SH-SY5Y (cell line): Measurements from ENCODE around the gene ART3.

Source experiments
- GATA2 ChIP-seq: IDR thresholded peaks from 2 replicates; pipeline ENCODE4 v1.6.1; 2011; ENCODE audit warnings: mild to moderate bottlenecking, low read depth, low read length
- GATA3 ChIP-seq: IDR thresholded peaks from 2 replicates; pipeline ENCODE4 v1.6.1; 2011; ENCODE audit warnings: low read depth, mild to moderate bottlenecking, low read length, moderate library complexity

Gene ART3

DNA sequence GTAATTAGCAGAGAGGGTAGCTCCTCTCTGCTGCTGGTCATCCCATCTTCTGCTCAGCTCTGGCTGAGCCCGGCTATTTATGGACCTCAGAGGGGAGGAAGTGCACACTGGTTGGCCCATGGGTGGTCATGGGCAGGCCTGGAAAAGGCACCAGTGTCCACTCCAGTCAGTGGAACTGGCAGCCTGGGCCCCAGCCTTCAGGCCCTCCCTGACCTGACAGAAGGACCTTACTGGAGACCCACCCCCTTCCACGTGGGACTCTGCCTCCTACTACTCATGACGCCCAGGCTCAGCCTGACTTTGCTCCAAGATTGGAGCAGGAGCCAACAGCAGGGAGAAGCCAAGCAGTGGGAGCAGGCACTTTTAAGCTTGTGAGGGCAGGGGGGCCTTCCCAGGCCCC, 8.0 kb upstream of the ART3 start:
- TF ChIP-seq GATA2, result no peak
- no peak for TF ChIP-seq GATA3

DNA sequence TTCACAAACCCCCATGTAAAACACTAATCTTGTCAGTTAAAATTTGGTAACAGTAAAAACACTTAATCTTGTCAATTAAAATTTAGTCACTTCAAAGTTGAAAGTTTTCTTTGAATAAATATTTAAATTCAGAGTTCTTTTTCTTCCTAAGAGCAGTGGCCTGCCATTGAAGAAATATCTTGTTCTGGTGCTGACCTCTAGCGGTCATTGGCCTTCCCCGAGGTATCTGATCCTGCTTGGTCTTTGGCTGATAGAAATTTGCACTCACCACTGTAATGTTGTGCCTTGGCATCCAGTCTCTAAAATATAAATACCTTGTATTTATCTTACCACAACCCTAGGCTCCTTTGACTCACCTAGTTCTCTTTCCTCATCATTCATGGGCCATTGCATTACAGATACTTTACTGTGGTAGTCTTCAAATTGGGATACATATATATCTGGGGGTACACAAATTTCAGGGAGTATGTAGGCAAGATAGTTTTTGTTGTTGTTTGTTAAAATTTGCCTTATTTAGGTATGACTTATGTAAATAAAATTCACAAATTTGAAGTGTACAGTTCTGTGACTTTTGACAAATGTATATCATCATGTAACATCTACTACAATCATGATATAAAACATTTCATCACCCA, 6.7 kb upstream of the ART3 start:
- TF ChIP-seq GATA2 (no peak), GATA3 (no peak)

DNA sequence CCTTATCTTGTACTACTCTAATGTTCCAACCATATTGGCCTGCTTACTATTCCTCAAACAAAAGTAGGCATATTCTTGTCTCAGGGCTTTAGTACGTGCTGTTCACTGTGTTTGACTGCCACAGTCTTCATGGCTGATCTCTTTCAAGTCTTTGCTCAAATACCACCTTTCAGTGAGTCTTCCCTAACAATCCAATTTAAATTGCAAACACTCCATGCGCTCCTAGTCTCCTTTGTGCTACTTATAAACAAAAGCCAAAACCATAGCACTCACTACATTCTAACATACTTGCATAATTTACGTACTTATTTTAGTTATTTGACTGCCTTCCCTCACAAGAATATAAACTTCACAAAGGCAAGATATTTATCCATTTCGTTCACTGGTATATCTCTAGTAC, 1.7 kb upstream of the ART3 start:
- TF ChIP-seq GATA3, result no peak
- no peak for TF ChIP-seq GATA2

DNA sequence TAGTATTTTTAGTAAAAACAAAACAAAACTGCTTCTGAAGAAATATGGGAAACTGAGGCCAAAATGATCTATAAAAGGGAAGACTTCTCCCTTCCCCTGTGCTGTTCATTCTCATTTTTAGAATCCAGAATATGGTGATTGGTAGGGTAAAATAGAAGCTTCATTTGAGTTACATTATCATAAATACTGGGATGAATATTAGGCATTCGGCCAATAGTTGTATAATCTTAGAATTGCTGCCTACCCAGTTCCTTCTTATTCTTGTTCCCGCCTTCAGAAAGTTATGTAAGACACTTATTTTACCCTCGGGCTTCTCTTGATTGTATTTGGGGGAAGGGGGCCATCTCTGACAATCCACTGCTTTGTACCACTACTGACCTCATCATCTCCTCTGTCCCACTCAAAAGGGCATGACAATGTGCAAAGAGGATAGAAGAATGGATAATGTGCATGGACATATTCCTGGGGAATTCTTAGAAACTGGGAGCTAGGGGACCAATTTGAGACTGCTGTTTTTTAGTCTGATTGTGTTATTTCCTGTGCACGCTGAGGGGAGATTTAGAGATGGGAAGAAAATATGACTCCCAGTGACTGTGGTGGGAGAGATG, 588 bp downstream of the ART3 start:
- TF ChIP-seq GATA3 (no peak), GATA2 (no peak)

DNA sequence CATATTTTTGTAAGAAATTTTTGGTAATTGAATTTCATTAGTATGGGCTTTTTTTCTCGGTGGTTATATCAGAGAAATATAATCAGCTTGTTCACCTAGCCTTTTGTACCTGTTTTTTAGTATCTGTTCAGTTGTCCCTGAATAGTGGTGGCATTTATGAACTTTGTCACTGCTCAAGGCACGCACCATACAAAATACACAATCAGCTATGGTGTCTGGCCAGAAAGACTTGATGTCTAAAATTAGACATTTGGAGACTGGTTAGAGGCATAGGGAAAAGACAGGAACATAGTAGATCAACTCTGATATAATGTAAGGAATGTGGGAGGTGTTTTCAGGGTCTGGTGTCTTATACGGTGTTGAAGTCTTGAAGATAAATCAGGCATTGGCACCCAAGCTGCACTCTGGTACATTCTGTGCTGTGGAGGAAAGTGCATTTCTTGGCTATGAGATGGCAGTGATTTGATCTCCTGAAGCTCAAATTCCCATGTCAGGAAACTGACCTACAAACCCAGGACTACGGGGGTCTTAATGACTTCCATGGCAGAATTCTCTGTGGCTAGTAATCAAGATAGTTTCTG, 3.6 kb downstream of the ART3 start:
- TF ChIP-seq GATA2 (no peak), GATA3 (no peak)

DNA sequence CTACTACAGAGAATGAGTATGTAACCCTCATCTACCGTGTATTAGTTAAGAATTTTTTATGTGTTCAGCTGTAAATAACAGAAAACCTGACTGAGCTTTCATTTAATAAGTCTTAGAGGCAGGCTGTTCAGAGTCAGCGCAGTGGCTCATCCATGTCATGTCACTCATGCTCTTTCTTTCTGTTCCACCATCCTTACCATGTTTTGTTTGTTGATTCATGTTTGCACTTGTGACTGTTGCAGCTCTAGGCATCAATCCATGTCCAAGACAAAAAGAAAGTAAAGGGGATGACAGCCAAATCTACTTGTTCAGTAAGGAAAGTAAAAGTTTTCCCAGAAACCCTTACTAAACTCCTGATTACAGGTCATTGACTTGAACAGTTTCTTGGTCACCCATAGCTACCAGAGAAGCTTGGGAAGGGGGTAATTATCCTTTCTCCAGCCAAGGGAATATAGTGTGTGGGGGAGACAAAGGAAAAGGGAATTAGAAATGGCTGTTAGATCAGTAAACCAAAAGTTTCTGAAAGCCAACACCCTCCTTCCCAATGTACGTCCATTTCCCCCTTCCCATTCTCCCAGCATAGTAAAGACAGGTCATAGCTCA, 9.0 kb downstream of the ART3 start:
- no peak for TF ChIP-seq GATA3
- TF ChIP-seq GATA2, result no peak

DNA sequence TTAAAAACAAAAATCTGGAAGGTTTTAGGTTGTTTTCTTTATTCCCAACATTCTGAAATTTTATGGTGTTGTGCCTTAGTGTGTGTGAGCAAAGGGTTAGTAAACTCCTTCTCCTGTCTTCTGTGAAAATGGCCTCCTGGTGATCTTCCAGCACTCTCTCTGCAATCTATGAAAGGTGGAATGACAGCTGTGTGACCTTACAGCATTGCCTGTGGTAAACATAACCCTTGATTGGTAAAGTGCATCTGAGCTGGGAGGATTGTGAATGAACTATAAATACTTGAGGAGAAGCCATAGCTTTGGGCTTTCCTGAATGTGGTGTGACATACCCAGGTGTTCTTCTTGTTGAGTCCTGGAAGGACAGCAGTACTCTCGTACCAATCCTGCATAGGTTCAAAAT, 10.0 kb downstream of the ART3 start:
- TF ChIP-seq GATA2 (no peak), GATA3 (no peak)

DNA sequence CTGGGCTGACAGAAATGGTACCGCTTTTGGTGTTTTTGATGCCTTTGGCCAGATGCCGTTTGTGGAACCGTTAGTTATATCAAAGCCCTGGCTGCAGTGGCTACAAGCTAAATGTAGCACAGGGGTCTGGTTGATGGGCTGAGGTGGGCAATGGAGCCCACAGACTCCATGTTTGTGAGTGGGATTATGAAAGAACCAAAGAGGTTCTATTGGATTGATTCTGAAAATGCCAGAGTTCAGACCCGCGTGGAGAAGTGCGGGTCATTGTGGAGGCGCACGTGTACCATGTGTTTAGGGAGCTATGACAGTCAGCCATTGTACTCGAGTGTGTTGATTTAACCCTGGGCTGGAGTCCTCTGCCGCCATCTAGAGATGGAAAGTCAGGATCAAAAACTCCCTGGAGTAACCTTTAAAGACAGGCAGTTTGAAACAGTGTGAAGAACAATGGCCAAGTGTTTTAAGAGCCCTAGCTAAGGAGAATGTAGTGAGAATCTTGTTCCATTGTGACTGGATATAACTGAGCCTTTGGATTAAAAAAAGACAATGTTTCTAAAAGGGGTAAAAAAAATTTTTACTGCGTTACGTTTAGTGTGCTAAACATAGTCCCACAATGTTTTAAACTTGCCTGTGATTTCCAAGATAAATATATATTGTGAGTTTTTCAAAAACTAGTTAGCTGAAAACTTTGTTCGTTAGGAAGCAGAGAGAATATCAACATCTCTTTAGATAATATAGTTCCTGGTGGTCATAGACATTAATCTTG, 12.7 kb downstream of the ART3 start:
- TF ChIP-seq GATA3 (no peak), GATA2 (no peak)

DNA sequence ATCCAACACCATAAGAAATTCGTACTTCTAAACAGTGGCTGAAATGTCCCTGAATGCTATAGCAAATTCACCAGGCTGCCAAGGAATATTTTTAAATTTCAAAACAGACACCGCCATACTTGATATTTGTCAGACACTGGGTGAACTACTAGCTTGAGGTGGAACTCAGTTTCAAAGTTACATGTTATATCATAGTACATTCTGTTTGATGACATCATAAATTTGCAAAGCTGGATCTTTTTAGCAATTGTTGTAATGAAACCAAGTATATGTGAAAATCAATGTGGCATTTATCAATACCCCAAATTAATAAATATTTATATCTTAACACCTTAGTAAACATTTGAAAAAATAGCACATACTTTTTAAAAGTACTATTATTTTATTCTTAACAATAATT, 14.2 kb downstream of the ART3 start:
- TF ChIP-seq GATA2 (no peak), GATA3 (no peak)

DNA sequence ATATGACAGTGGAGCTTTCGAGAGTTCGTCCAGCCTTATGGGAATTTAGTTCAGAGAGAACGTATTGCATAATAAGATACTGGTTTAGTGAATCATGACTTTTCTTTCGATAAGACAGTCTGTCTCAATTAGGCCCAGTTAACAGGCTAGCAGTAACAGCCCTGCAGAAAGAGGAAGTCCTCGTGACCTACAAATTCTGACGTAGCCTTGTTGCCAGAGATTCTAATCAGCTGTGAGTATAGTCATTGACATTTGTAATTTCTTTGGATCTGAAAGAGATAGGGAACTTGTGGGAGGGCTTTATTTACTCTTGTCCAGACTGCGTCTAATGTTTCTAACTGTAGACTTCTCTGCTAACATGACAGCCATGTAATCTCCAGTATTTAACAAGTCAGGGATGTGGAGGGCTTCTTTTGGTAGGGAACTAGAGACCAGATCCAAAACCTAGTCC, 15.8 kb downstream of the ART3 start:
- TF ChIP-seq GATA3, result peak; percentile 77
- peak; percentile 91 for TF ChIP-seq GATA2

DNA sequence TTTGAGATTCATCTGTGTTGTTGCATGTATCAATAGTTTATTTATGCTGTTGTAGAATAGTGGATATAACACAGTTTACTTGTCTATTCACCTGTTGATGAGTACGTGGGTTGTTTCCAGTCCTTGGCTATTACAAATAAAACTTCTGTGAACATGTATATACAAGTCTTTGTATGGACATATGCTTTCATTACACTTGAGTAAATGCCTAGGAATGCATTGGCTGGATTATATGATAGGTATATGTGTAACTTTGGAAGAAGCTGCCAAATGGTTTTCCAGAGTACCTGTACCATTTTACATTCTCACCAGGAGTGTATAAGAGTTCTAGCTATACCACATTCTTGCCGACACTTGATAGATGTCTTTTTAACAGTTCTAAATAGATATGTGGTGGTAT, 16.5 kb downstream of the ART3 start:
- TF ChIP-seq GATA2, result no peak
- no peak for TF ChIP-seq GATA3

DNA sequence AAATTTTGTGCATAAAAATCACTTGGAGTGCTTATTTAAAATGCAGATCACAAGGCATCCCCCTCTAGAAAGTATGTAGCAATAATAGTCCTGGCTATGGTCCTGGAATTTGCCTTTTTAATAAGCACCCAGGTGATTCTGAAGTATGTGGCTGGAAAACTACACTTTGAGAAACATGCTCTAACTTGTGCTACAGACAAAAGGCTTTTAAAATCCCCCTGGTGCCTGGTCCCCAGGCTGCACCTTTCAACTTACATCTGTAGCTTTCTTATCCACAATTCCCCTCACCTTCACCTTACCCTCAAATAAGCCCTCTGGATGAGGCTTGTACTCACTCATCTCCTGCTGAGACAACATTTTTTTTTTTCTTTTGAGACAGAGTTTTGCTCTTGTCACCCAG, 21.1 kb downstream of the ART3 start:
- TF ChIP-seq GATA2, result no peak
- TF ChIP-seq GATA3, result no peak

DNA sequence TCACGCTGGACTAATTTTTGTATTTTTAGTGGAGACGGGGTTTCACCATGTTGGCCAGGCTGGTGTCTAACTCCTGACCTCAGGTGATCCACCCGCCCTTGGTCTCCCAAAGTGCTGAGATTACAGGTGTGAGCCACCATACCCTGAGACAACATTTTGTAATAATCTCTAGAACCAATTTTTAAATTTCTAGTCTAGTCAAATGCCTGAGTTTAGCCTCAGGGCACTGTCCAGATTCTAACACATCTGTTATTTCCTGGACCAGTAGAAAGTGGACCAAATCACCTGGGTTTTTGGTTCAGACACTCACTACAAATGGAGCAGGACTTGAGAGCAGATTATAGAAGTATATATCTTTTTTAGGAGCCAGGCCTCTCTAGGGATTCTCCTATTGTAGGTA, 21.6 kb downstream of the ART3 start:
- TF ChIP-seq GATA2 (no peak), GATA3 (no peak)

DNA sequence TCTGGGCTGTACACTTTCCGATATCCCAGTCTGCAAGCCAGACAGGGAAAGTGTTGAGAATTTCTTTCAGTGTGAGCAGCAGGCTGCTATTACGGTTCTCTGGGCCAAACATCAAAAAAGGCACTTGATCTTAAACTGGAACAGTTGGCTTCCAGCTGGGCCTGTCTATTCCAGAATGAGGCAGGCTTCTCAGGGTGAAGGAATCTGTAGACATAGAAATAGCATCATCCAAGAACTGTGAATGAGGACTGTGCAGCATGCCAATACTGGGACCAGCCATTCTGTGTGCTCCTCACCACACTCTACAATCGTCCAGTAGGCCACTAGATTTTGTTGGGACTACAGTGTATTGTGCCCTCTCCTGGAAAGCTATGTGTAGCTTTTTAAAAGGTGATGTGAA, 31.1 kb downstream of the ART3 start:
- TF ChIP-seq GATA3 (no peak), GATA2 (no peak)

DNA sequence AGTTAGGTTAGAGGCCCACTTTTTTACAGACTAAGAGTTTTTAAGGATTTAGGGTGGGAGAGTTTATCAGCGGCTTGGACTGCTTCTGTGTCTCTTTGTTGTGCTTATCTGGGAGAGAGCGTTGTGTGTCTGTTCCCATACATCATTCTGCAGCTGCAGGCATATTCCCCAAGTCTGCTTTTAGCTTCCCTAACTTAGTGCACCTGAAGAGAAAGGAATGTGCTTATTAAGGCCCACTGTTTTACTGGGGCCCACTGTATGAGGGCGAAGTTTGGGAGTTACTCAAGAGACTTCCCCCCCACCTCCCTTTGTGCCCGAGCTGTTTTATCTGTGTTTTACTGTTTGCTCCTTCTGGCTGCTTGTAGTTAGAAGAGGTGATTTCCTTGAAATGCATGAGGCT, 31.9 kb downstream of the ART3 start:
- TF ChIP-seq GATA2, result no peak
- TF ChIP-seq GATA3, result no peak
